ENCODE data around the gene RNF180. TPM values are rescaled to one million over a fixed set of nuclear protein-coding genes. Genes with fewer than 3 reads are reported as not detected.

The RNF180 gene
- total RNA-seq, 2 experiments from 2014 or later: not detected

- no peak for ATAC-seq (ENCODE audit: poor library complexity)
- Histone ChIP-seq H3K9me3 (ENCODE audit: control insufficient read depth in 1 of 2, insufficient read depth in 1 of 2, low read length in 2 of 2) (peaks cover 0 to 4% of the 10 kb centered on the region in 2 experiments), H3K36me3 (ENCODE audit: insufficient read depth, low read length) (no peaks in the 10 kb centered on the region), H3K27ac (ENCODE audit: low read depth in 1 of 2, low read length in 2 of 2) (no peak overlapping the region), H3K4me3 (ENCODE audit: low read length) (no peak overlapping the region), H3K27me3 (ENCODE audit: control insufficient read depth in 1 of 2, insufficient read depth in 2 of 2, low read length in 2 of 2) (peaks cover 0 to 47% of the 10 kb centered on the region in 2 experiments), H3K4me1 (ENCODE audit: insufficient read depth, low read length) (no peaks in the 10 kb centered on the region)
- ChIA-PET POLR2A (no interaction called here), CTCF (no interaction called here)
- no peak overlapping the region for H3K27ac Mint-ChIP-seq
- DNase-seq: no peak
- intact Hi-C loops (cut with DNase I, micrococcal nuclease): no loop called here
- H3K9me3 Mint-ChIP-seq: no peaks in the 10 kb centered on the region
- peaks cover 9% of the 10 kb centered on the region for H3K4me1 Mint-ChIP-seq (ENCODE audit: low read depth)
- no peaks in the 10 kb centered on the region for H3K36me3 Mint-ChIP-seq (ENCODE audit: low read depth)
- peaks cover 38% of the 10 kb centered on the region for H3K27me3 Mint-ChIP-seq
- H3K4me3 Mint-ChIP-seq: no peak overlapping the region
- TF ChIP-seq CTCF (IDR thresholded peaks at IDR 0.05): no peak
Observed at GRCh38 chr5:64163746-64164145, 1.9 kb upstream of the RNF180 start.

GRCh38 chr5:64164166-64164565 is 1.5 kb upstream of the RNF180 start:
- H3K27ac ChIP-seq (ENCODE audit: low read depth in 1 of 2, low read length in 2 of 2): no peak overlapping the region
- peaks cover 9% of the 10 kb centered on the region for H3K4me1 Mint-ChIP-seq (ENCODE audit: low read depth)
- H3K27ac Mint-ChIP-seq: no peak overlapping the region
- H3K9me3 ChIP-seq (ENCODE audit: control insufficient read depth in 1 of 2, insufficient read depth in 1 of 2, low read length in 2 of 2): peaks cover 0 to 4% of the 10 kb centered on the region in 2 experiments
- no peaks in the 10 kb centered on the region for H3K4me1 ChIP-seq (ENCODE audit: insufficient read depth, low read length)
- H3K4me3 Mint-ChIP-seq: no peak overlapping the region
- H3K36me3 Mint-ChIP-seq (ENCODE audit: low read depth): no peaks in the 10 kb centered on the region
- no peak for ATAC-seq (ENCODE audit: poor library complexity)
- H3K27me3 ChIP-seq (ENCODE audit: control insufficient read depth in 1 of 2, insufficient read depth in 2 of 2, low read length in 2 of 2): peaks cover 0 to 47% of the 10 kb centered on the region in 2 experiments
- intact Hi-C loops (cut with DNase I, micrococcal nuclease): no loop called here
- H3K9me3 Mint-ChIP-seq: no peaks in the 10 kb centered on the region
- no peak for TF ChIP-seq CTCF (IDR thresholded peaks at IDR 0.05)
- no peak for DNase-seq
- no peak overlapping the region for H3K4me3 ChIP-seq (ENCODE audit: low read length)
- no peaks in the 10 kb centered on the region for H3K36me3 ChIP-seq (ENCODE audit: insufficient read depth, low read length)
- POLR2A ChIA-PET: no interaction called here
- CTCF ChIA-PET: no interaction called here
- H3K27me3 Mint-ChIP-seq: peaks cover 42% of the 10 kb centered on the region

- Mint-ChIP-seq H3K27me3 (peaks cover 44% of the 10 kb centered on the region), H3K4me1 (ENCODE audit: low read depth) (peaks cover 9% of the 10 kb centered on the region), H3K36me3 (ENCODE audit: low read depth) (no peaks in the 10 kb centered on the region), H3K9me3 (no peaks in the 10 kb centered on the region), H3K27ac (no peak overlapping the region), H3K4me3 (no peak overlapping the region)
- intact Hi-C loops (cut with DNase I, micrococcal nuclease): no loop called here
- Histone ChIP-seq H3K4me1 (ENCODE audit: insufficient read depth, low read length) (no peaks in the 10 kb centered on the region), H3K27ac (ENCODE audit: low read depth in 1 of 2, low read length in 2 of 2) (no peak overlapping the region), H3K4me3 (ENCODE audit: low read length) (no peak overlapping the region), H3K9me3 (ENCODE audit: control insufficient read depth in 1 of 2, insufficient read depth in 1 of 2, low read length in 2 of 2) (peaks cover 3 to 4% of the 10 kb centered on the region in 2 experiments), H3K36me3 (ENCODE audit: insufficient read depth, low read length) (no peaks in the 10 kb centered on the region), H3K27me3 (ENCODE audit: control insufficient read depth in 1 of 2, insufficient read depth in 2 of 2, low read length in 2 of 2) (peaks cover 0 to 47% of the 10 kb centered on the region in 2 experiments)
- no peak for TF ChIP-seq CTCF (IDR thresholded peaks at IDR 0.05)
- POLR2A ChIA-PET: no interaction called here
- DNase-seq (no peak), ATAC-seq (ENCODE audit: poor library complexity) (no peak)
- CTCF ChIA-PET: no interaction called here
Observed at GRCh38 chr5:64165160-64165499, 513 bp upstream of the RNF180 start.

Measured in CD4-positive, alpha-beta T cell (primary cell).